ENCODE results near the gene HOXB2. TPM values are rescaled to one million over a fixed set of nuclear protein-coding genes. Genes with fewer than 3 reads are reported as not detected.

HOXB2 gene
- total RNA-seq, 1 experiment from 2014 or later, result 3.0 TPM

DNA sequence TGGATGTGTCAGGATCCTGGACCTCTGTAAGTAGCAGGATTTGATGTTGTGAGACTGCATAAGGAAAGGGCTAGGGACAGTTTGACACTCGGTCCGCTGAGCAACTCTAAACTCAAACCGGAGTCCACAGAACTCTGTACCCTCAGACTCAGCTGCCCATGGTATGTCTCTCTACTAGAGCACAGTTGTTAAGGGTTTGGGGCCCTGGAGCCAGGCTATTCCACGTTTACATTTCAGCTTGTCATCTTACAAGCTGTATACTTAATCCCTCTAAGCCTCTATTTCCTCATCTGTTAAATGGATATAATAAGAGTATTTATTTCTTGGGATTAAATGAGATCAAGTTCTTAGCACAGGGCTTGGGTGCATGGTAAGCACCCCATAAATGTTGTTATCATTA, 42.0 kb downstream of the HOXB2 start:
- Mint-ChIP-seq H3K27me3 (ENCODE audit: insufficient read depth, unreplicated experiment) (no peaks in the 10 kb centered on the region), H3K36me3 (ENCODE audit: insufficient read depth, unreplicated experiment) (no peaks in the 10 kb centered on the region), H3K4me3 (ENCODE audit: unreplicated experiment) (no peak overlapping the region), H3K4me1 (ENCODE audit: insufficient read depth, unreplicated experiment) (no peaks in the 10 kb centered on the region), H3K9me3 (ENCODE audit: unreplicated experiment) (no peaks in the 10 kb centered on the region), H3K27ac (ENCODE audit: low read depth, unreplicated experiment) (no peak overlapping the region)
- ChIA-PET CTCF (interaction anchor here (3.6 kb wide), 1 partner anchor 10 kb away, joined by 23 read pairs; no protein-coding TSS in a partner anchor), POLR2A (interaction anchor here (0.6 kb wide), 1 partner anchor 378 kb away, joined by 3 read pairs; no protein-coding TSS in a partner anchor)
- no peak for DNase-seq (ENCODE audit: unreplicated experiment)
- intact Hi-C loops (cut with micrococcal nuclease), result no loop called here
- BruUV-seq (replicated peaks), result no TSS peak
- no peak for TF ChIP-seq CTCF (IDR thresholded peaks at IDR 0.05; ENCODE audit: unreplicated experiment)

- H3K4me3 Mint-ChIP-seq (ENCODE audit: unreplicated experiment), result no peak overlapping the region
- DNase-seq (ENCODE audit: unreplicated experiment), result no peak
- no peaks in the 10 kb centered on the region for H3K9me3 Mint-ChIP-seq (ENCODE audit: unreplicated experiment)
- intact Hi-C loops (cut with micrococcal nuclease), result no loop called here
- CTCF ChIA-PET, result no interaction called here
- no peaks in the 10 kb centered on the region for H3K4me1 Mint-ChIP-seq (ENCODE audit: insufficient read depth, unreplicated experiment)
- H3K27me3 Mint-ChIP-seq (ENCODE audit: insufficient read depth, unreplicated experiment), result no peaks in the 10 kb centered on the region
- no TSS peak for BruUV-seq (replicated peaks)
- no peaks in the 10 kb centered on the region for H3K36me3 Mint-ChIP-seq (ENCODE audit: insufficient read depth, unreplicated experiment)
- POLR2A ChIA-PET, result no interaction called here
- H3K27ac Mint-ChIP-seq (ENCODE audit: low read depth, unreplicated experiment), result no peak overlapping the region
- no peak for TF ChIP-seq CTCF (IDR thresholded peaks at IDR 0.05; ENCODE audit: unreplicated experiment)
These were observed 42.6 kb downstream of the HOXB2 start for GRCh38 chr17:48502312-48502711.

DNA sequence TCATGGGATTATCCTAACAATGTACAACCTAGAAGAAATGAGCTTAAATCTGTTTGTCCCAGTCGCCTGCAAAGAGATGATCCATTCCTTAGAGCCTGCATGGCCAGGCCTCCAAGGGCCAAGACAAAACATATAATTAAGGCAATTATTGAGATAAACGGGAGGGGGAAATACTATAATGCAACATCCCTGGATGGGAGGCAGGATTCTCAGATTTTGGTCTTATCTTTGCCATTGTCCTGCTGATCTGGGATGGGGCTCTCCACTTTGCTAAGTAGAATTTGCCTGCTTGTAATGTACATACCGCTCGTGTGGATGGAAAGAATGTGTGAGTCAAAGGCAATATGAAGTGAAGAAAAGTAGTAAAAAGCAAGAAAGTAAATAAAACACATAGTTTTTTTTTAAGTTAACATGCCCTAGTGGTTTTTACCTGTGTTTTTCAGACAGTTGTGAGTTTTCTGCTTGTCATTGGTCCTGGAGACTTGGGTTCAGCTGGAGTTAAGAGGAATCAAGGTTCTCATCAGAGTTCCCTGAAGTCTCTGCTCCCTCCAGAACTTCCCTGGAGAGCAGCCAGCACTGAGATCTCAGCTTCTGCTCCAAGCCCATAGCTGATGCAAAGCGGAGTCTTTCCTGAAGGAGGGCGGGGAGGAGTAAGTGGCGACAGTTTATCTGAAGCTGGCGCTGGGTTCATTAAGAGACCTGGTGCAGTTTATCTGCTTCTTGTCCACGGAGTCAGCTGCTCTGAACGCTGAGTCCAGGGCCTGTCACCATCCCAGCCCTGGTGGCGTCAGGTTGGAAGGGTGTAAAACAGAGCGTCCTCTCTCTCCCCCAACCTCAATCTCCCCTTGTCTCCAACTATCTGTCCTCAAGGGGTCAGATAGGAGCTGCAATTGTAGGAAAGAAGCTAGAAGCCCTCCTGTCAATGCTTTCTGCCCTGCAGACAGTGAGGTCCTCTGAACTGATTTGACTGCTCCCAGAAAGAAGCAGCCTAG, 44.2 kb downstream of the HOXB2 start:
- no peak overlapping the region for H3K27ac Mint-ChIP-seq (ENCODE audit: low read depth, unreplicated experiment)
- no peak for TF ChIP-seq CTCF (IDR thresholded peaks at IDR 0.05; ENCODE audit: unreplicated experiment)
- H3K4me1 Mint-ChIP-seq (ENCODE audit: insufficient read depth, unreplicated experiment), result no peaks in the 10 kb centered on the region
- ChIA-PET POLR2A (no interaction called here), CTCF (interaction anchor here (0.5 to 1.8 kb wide), 4 partner anchors 8 to 193 kb away, joined by 3 to 5 read pairs (median 3); partner anchors contain the start of gene HOXB5)
- intact Hi-C loops (cut with micrococcal nuclease), result no loop called here
- no peak for DNase-seq (ENCODE audit: unreplicated experiment)
- no peaks in the 10 kb centered on the region for H3K9me3 Mint-ChIP-seq (ENCODE audit: unreplicated experiment)
- H3K4me3 Mint-ChIP-seq (ENCODE audit: unreplicated experiment), result no peak overlapping the region
- H3K36me3 Mint-ChIP-seq (ENCODE audit: insufficient read depth, unreplicated experiment), result no peaks in the 10 kb centered on the region
- no TSS peak for BruUV-seq (replicated peaks)
- H3K27me3 Mint-ChIP-seq (ENCODE audit: insufficient read depth, unreplicated experiment), result no peaks in the 10 kb centered on the region

GRCh38 chr17:48499735-48500434, 45.0 kb downstream of the HOXB2 start:
- DNase-seq (ENCODE audit: unreplicated experiment), result no peak
- ChIA-PET POLR2A (no interaction called here), CTCF (interaction anchor here (0.6 to 1.8 kb wide), 4 partner anchors 94 to 386 kb away, joined by 3 to 5 read pairs (median 3); partner anchors contain the start of gene HOXB5)
- BruUV-seq (replicated peaks), result no TSS peak
- H3K4me1 Mint-ChIP-seq (ENCODE audit: insufficient read depth, unreplicated experiment), result peaks cover under 1% of the 10 kb centered on the region
- intact Hi-C loops (cut with micrococcal nuclease), result no loop called here
- H3K27me3 Mint-ChIP-seq (ENCODE audit: insufficient read depth, unreplicated experiment), result no peaks in the 10 kb centered on the region
- no peak for TF ChIP-seq CTCF (IDR thresholded peaks at IDR 0.05; ENCODE audit: unreplicated experiment)
- no peaks in the 10 kb centered on the region for H3K9me3 Mint-ChIP-seq (ENCODE audit: unreplicated experiment)
- no peaks in the 10 kb centered on the region for H3K36me3 Mint-ChIP-seq (ENCODE audit: insufficient read depth, unreplicated experiment)
- no peak overlapping the region for H3K4me3 Mint-ChIP-seq (ENCODE audit: unreplicated experiment)
- no peak overlapping the region for H3K27ac Mint-ChIP-seq (ENCODE audit: low read depth, unreplicated experiment)

Data from MCF 10A (cell line).